Peyer's patch (tissue), 4 donors: ENCODE results near the gene EPSTI1.

Experiments used
- POLR2A ChIP-seq, 2 donors: fragments of 450-650 bp; IDR thresholded peaks; one replicate each; pipeline ENCODE4 v1.5.1; 2017; ENCODE audit warnings: antibody characterized with exemption in 2 of 2, mild to moderate bottlenecking in 2 of 2, moderate library complexity in 2 of 2
- TF ChIP-seq, protein P1 (sequence below), 6 experiments: fragments of 450-650 bp in 4 of 6; fragments of 200-600 bp in 2 of 6; sonication (generic) in 1 of 6; IDR thresholded peaks; one replicate each; pipeline ENCODE4 v1.5.1; 2017 to 2019; ENCODE audit warnings: antibody characterized with exemption in 6 of 6, mild to moderate bottlenecking in 3 of 6, moderate library complexity in 1 of 6

DNA sequence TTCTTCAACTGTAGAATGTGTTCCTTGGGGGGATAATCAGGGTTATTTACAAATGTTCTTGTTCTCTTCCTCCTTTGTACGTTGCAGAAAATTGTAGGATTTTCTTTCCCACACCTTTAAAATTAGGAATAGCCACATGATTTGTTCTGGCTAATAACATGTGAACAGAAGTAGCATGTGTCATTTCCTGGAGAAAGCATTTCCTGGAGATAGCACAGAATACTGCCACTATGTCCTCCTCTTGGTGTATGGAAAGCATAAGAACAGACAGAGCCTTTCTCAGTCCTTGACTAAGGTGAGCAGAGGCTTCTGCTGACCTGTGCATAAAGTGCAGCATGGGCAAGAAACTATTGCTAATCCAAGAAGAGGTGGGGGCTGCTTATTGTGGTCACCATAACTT lies 108.9 kb downstream of the EPSTI1 start:
- TF ChIP-seq, protein P1, sequence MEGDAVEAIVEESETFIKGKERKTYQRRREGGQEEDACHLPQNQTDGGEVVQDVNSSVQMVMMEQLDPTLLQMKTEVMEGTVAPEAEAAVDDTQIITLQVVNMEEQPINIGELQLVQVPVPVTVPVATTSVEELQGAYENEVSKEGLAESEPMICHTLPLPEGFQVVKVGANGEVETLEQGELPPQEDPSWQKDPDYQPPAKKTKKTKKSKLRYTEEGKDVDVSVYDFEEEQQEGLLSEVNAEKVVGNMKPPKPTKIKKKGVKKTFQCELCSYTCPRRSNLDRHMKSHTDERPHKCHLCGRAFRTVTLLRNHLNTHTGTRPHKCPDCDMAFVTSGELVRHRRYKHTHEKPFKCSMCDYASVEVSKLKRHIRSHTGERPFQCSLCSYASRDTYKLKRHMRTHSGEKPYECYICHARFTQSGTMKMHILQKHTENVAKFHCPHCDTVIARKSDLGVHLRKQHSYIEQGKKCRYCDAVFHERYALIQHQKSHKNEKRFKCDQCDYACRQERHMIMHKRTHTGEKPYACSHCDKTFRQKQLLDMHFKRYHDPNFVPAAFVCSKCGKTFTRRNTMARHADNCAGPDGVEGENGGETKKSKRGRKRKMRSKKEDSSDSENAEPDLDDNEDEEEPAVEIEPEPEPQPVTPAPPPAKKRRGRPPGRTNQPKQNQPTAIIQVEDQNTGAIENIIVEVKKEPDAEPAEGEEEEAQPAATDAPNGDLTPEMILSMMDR (IDR thresholded peaks at IDR 0.05), result no peak
- no peak for TF ChIP-seq POLR2A (IDR thresholded peaks at IDR 0.05)
